ENCODE measurements around the gene ITGA2. TPM values are rescaled to one million over a fixed set of nuclear protein-coding genes. Genes with fewer than 3 reads are reported as not detected.

ITGA2 gene
- total RNA-seq, 2 donors from 2014 or later: 0.77 to 3.1 TPM

DNA sequence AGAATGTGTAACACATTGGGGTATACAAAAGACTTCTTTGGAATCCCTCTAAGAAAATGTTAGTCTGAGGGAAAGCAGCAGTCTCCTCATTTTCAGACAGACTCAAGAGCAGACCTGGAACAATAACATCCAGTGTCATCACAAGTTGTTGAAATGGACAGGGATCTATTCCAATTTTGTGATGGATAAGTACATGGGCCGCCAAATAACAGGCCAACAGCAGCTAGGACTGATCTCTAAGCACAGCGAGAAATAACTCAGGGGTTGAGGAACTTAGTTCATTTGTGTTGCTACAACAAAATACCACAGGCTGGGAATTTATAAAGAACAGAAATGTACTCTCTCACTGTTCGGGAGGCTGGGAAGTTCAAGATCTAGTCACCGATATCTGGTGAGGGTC is 7.6 kb upstream of the ITGA2 start:
- no peak overlapping the region for H3K27ac Mint-ChIP-seq

GRCh38 chr5:52983731-52984636 is 5.2 kb upstream of the ITGA2 start:
- no peaks in the 10 kb centered on the region for H3K9me3 Mint-ChIP-seq
- H3K36me3 Mint-ChIP-seq: no peaks in the 10 kb centered on the region
- H3K27ac Mint-ChIP-seq: no peak overlapping the region
- DNase-seq (ENCODE audit: low spot score in 2 of 2) (no peak), ATAC-seq (no peak)

More for the DNA sequence above, 7.6 kb upstream of the ITGA2 start:
- ATAC-seq: no peak
- DNase-seq (ENCODE audit: low spot score in 2 of 2): no peak
- Mint-ChIP-seq H3K36me3 (peaks cover 7% of the 10 kb centered on the region in 2 donors), H3K9me3 (peaks cover 0 to 5% of the 10 kb centered on the region in 2 donors)

DNA sequence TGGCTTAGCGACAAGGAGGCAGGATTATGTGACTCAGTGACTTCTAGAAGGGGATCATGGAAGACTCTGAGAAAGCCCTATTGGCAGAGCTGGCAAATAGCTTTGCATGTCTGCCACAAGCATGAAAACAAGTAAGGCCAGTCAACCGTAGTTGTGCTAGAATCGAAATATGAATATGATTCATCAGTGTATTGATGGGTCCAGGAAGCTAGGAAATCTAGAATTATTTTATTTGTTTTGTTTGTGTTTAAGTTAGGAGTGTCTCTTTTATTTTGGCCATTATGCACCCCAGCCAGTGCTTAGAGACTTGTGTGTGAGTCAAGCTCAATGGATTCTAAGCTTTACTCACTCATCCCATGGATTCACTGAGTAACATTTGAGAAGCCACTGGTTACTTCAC is 3.8 kb upstream of the ITGA2 start:
- Mint-ChIP-seq H3K27ac (no peak overlapping the region), H3K36me3 (no peaks in the 10 kb centered on the region), H3K9me3 (no peaks in the 10 kb centered on the region)
- DNase-seq (ENCODE audit: low spot score in 2 of 2) (no peak), ATAC-seq (no peak)

DNA sequence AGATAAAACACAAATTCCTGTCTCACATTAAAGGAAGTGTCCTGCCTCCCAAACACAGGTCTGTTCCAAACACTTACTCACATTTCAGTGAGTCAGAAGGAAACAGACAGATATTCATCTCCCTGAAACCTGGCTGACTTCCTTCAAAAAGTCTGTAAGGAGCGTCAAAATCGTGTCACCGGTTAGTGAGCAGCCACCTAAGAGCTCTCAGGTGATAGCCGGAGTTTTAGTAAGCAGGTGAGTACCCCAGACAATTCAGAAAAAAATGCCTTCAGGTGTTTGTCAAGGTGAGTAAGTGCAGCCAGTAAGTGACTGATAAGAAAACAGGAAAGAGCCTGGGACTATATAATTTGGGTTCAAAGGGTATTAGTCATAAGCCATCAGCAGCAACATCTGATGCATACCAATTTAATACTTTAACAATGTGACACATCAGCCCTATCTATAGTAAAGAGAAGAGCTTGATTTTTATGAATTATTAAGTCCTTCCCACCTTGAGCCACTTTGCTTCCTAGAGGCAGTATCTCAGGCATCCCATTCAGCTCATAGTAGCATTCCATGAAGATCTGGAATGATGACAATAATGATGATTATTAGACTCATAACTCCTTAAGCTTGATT is 1.3 kb upstream of the ITGA2 start:
- H3K27ac Mint-ChIP-seq: peak overlapping the region in 1 of 2 donors; percentile 27
- peaks cover 0 to 7% of the 10 kb centered on the region in 2 donors for H3K36me3 Mint-ChIP-seq
- ATAC-seq (peak; percentile 58 to 79), DNase-seq (ENCODE audit: low spot score in 2 of 2) (no peak)
- no peaks in the 10 kb centered on the region for H3K9me3 Mint-ChIP-seq

DNA sequence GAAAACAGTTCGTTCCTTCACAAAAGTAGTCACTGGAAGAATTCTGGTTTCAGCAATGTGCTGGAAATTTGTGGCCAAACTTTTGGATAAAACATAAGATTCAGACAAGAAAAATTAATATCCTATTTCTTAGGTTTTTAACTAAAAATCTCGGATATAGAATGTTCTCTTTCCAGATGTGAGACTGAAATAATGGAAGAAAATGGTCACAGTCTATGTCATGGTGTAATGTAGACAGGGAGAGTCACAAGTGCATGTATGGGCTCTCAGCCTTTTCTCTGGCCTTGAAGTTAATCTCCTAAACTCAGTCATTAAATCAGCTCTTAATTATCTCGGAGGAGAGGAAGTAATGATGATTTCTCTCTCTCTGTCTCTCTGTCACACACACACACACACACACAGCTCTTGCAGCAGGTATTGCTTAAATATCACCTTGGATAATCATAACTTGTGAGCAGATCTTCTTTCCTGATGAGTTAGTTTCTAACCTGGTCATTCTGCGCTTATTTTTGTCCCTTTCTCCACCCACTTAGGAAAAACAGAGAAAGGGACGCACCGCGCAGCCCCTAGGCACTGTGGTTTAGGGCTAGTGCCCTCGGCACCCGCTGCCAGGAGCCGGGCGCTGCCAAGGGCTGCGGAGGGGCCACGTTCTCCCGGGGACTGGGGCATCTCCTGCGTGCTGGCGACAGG is 672 bp upstream of the ITGA2 start:
- peak overlapping the region in 1 of 2 donors; percentile 27 for H3K27ac Mint-ChIP-seq
- H3K36me3 Mint-ChIP-seq: peaks cover 0 to 10% of the 10 kb centered on the region in 2 donors
- ATAC-seq (peak; percentile 21 to 51), DNase-seq (ENCODE audit: low spot score in 2 of 2) (no peak)
- no peaks in the 10 kb centered on the region for H3K9me3 Mint-ChIP-seq

- ATAC-seq (peak; percentile 24 to 30), DNase-seq (ENCODE audit: low spot score in 2 of 2) (peak; percentile 30 to 58)
- Mint-ChIP-seq H3K36me3 (peaks cover 0 to 10% of the 10 kb centered on the region in 2 donors), H3K9me3 (no peaks in the 10 kb centered on the region), H3K27ac (peak overlapping the region in 1 of 2 donors; percentile 41)
These were observed 802 bp downstream of the ITGA2 start for GRCh38 chr5:52989781-52990527.

GRCh38 chr5:52990528-52990925 is 1.4 kb downstream of the ITGA2 start:
- Mint-ChIP-seq H3K9me3 (no peaks in the 10 kb centered on the region), H3K27ac (no peak overlapping the region), H3K36me3 (peaks cover 0 to 10% of the 10 kb centered on the region in 2 donors)
- no peak for DNase-seq (ENCODE audit: low spot score in 2 of 2)
- ATAC-seq: no peak

DNA sequence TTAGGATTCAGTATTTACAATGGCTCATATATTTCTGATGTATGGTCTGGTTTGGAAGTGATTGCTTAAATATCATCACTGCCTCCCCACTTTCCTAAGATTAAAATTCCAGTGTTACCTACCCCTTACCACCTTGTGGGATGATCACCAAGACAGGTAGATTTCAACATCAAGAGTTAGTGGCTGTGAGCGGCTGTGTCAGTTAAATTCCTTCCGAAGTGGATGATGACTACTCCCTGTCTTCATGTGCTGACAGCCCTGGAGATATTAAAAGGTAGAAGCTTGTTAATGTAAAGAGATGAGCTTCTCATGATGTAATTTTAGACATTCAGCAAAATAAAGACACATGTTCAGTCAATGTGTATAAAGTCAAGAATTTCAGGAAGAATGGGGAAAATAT is 4.2 kb downstream of the ITGA2 start:
- Mint-ChIP-seq H3K36me3 (peaks cover 0 to 10% of the 10 kb centered on the region in 2 donors), H3K9me3 (no peaks in the 10 kb centered on the region), H3K27ac (no peak overlapping the region)
- no peak for ATAC-seq
- no peak for DNase-seq (ENCODE audit: low spot score in 2 of 2)

DNA sequence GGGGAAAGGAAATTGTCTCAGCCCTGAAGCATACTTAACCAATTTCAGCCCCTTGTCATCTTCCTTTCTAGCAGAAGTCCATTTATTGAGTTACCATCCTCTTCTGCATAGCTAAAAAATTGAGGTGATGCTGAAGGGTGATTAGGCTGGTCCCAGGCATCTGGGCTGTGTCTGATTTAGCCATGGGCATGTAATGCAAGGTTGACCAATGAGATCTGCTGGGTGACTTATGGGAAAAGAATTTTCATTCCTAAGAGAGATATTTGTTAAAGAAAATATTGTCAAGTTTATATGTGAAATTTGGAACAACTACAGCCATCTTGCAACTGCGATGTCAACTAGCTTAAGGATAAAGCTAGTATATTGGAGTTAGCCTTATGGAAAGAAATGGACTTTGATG is 5.1 kb downstream of the ITGA2 start:
- Mint-ChIP-seq H3K9me3 (no peaks in the 10 kb centered on the region), H3K36me3 (peaks cover 0 to 10% of the 10 kb centered on the region in 2 donors), H3K27ac (no peak overlapping the region)
- no peak for ATAC-seq
- no peak for DNase-seq (ENCODE audit: low spot score in 2 of 2)

DNA sequence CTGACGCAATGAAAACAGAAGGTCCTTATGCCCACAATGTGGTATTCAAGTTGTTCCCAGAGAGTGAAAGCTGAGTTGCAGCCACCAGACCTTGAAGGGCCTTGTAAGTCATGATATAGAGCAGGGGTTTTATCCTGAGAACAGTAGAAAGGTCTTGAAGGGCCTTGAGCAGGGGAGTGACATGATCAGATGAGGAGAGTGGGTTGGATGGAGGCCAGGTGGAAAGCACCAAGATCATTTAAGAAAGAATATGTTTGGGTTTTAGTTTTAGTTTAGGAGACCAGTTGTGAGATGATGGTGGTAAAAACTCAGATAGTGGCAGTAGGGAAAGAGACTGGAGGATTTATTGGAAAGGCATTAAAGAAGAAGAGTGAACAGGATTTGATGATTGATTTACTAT is 5.9 kb downstream of the ITGA2 start:
- DNase-seq (ENCODE audit: low spot score in 2 of 2): no peak
- ATAC-seq: no peak
- Mint-ChIP-seq H3K9me3 (no peaks in the 10 kb centered on the region), H3K27ac (no peak overlapping the region), H3K36me3 (peaks cover 0 to 10% of the 10 kb centered on the region in 2 donors)

- no peak for ATAC-seq
These were observed 6.8 kb downstream of the ITGA2 start for GRCh38 chr5:52995914-52996313.

GRCh38 chr5:52996979-52997378 is 7.8 kb downstream of the ITGA2 start:
- no peaks in the 10 kb centered on the region for H3K9me3 Mint-ChIP-seq
- peaks cover 0 to 10% of the 10 kb centered on the region in 2 donors for H3K36me3 Mint-ChIP-seq
- H3K27ac Mint-ChIP-seq: no peak overlapping the region
- ATAC-seq (no peak), DNase-seq (ENCODE audit: low spot score in 2 of 2) (no peak)

More at GRCh38 chr5:52995914-52996313, 6.8 kb downstream of the ITGA2 start:
- no peak overlapping the region for H3K27ac Mint-ChIP-seq
- no peak for DNase-seq (ENCODE audit: low spot score in 2 of 2)
- peaks cover 0 to 10% of the 10 kb centered on the region in 2 donors for H3K36me3 Mint-ChIP-seq
- H3K9me3 Mint-ChIP-seq: no peaks in the 10 kb centered on the region

DNA sequence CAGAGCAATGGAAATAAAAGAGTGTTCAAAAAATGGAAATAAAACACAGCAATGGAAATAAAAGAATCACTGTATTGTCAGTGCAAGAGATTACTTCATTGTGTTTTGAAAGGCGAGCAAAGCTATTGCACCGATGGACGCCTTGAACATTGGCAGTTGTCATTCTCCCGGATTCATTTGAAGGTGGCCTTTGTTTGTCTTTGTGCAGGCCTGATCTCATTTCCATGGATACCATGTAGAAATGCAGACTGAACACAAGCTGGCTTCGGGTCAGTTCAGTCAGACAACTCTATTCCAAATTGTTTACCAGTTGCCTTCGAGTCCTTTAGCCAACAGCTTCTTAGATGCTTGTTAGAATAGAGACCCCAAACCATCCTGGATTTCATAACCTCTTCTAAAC is 8.3 kb downstream of the ITGA2 start:
- DNase-seq (ENCODE audit: low spot score in 2 of 2): no peak
- Mint-ChIP-seq H3K27ac (no peak overlapping the region), H3K9me3 (no peaks in the 10 kb centered on the region), H3K36me3 (peaks cover 0 to 7% of the 10 kb centered on the region in 2 donors)
- no peak for ATAC-seq

DNA sequence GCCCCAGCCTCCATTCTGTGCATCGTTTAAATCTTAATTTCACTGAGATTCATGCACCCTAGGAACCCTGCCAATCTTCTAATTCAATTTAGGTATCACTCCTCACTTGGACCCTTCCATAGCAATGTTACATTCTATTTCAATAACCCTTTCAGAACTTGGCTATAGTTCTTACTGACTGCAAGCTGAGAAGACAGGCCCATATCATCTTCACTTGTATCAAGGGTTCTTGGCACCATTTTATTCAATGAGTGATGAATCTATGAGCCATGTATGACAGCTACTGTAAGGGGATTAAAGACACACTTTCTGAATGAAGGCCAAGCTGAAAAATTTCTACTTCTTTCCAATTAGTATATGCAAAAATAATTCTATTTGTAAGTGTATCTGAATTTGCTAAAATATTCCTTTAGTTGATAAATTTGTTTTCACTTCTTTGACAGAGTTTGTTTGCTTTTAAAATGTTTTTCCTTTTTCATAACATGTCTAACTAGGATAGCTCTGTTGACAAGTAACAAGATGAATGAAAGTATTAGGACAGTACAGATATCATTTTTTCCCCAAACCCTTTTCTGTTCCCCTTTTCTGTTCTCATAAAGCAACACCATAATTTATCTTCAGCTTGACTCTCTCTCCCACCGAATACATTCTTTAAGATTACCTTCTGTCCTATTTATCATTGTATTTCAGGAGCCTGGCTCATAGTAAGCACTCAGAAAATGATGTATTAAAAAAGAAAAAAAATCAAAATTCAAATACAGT is 9.6 kb downstream of the ITGA2 start:
- DNase-seq (ENCODE audit: low spot score in 2 of 2) (no peak), ATAC-seq (peak in 1 of 2 donors; percentile 10)
- Mint-ChIP-seq H3K9me3 (peaks cover 0 to 7% of the 10 kb centered on the region in 2 donors), H3K27ac (no peak overlapping the region), H3K36me3 (peaks cover 0 to 8% of the 10 kb centered on the region in 2 donors)

GRCh38 chr5:52999344-52999949 is 10.3 kb downstream of the ITGA2 start:
- DNase-seq (ENCODE audit: low spot score in 2 of 2) (no peak), ATAC-seq (peak in 1 of 2 donors; percentile 90)
- no peak overlapping the region for H3K27ac Mint-ChIP-seq
- peaks cover 0 to 15% of the 10 kb centered on the region in 2 donors for H3K36me3 Mint-ChIP-seq
- peaks cover 0 to 7% of the 10 kb centered on the region in 2 donors for H3K9me3 Mint-ChIP-seq

All from activated naive CD4-positive, alpha-beta T cell treated with anti-CD3 and anti-CD28 coated beads, Interleukin-2, amount 50 U/mL, for 72 hours (primary cell).